Activated T-helper 9 cell treated with anti-CD3 and anti-CD28 coated beads, Interleukin-2, amount 50 U/mL, for 16 hours (primary cell): ENCODE data around the gene SCAMP4.

ENCODE experiments used
- DNase-seq: peaks from one replicate; pipeline ENCODE4 v3.0.0-alpha.2; 2020; ENCODE audit warnings: low read depth

Gene SCAMP4

DNA sequence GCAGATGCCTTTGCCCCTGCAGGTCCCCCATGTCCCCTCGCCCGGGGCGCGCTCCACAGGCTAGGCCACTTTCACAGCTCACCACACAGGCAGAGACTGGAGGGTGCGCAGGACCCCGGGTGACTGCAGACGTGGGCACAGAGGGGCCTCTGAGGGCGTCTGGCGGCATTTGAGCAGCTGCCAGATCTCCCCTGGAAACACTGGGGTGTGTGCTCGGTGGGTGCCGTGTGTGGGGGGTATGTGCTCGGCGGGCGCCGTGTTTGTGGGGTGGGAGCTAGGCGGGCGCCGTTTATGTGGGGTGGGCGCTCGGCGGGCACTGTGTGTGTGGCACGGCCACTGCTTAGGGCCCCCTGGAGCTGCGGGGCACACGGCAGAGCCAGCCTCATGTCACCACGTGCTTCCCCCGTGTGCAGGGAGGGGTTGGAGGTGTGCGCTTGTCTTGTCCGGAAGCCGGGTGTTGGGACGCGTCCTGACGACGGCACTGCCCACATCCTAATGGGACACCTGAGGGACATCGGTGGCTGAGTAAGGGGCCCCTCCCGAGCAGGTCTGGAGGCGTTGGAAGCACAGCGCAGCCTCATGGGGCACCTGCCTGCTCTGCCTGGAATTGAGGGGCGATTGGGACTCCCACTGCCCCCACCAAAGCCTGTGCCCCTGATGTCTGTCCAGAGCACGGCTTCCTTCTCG, 52.5 kb downstream of the SCAMP4 start:
- no peak for DNase-seq

DNA sequence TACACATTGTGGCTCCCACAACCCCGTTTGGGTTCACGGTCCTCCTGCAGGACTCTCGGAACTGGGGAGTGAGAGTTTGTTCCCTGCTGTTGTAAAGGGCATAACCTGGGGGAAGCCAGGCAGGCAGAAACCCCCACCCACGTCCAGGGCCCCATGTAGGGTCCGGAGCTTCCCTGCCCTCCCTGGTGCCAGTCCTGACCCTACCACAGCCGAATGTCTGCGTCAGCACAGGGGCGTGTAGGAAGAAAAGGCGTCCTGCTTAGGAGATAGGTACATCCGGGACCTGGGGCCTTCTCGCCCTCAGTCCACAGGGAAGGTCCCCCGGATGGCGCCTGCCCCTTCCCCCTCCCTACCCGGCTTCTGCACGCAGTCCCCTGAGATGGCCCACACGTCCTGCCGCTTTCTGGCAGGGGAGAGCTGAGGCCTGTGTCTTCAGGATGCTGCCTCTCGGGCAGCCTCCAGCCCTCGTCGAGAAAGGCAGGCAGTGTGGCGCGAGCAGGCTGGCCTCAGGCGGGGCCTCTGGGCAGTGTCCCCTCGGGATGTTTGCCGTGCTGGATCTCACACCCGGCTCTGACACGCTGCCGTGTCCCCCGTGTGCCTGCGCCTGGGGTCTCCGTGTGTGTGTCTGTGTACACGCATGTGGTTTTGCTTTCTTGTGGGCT, 54.9 kb downstream of the SCAMP4 start:
- no peak for DNase-seq

GRCh38 chr19:1961000-1961883, 56.0 kb downstream of the SCAMP4 start:
- no peak for DNase-seq

DNA sequence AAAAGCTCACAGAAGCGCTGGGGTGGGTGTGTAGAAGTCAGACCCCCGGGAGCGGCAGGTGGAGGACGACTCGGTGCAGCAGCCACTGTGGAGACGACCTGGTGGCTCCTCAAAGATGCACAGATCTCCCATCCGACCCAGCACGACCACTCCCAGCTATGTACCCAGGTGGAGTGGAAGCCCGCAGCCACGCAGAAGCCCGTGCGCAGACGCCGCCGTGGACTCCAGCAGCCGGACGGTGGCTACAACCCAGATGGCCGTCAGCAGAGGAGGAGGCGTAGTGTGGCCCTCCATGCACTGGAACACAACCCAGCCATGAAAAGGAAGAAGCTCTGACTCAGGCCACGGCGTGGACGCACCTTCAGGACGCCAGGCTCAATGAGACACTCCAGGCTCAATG, 57.5 kb downstream of the SCAMP4 start:
- DNase-seq, result no peak

- DNase-seq, result no peak
Measured at GRCh38 chr19:1967087-1967608, 61.9 kb downstream of the SCAMP4 start.

DNA sequence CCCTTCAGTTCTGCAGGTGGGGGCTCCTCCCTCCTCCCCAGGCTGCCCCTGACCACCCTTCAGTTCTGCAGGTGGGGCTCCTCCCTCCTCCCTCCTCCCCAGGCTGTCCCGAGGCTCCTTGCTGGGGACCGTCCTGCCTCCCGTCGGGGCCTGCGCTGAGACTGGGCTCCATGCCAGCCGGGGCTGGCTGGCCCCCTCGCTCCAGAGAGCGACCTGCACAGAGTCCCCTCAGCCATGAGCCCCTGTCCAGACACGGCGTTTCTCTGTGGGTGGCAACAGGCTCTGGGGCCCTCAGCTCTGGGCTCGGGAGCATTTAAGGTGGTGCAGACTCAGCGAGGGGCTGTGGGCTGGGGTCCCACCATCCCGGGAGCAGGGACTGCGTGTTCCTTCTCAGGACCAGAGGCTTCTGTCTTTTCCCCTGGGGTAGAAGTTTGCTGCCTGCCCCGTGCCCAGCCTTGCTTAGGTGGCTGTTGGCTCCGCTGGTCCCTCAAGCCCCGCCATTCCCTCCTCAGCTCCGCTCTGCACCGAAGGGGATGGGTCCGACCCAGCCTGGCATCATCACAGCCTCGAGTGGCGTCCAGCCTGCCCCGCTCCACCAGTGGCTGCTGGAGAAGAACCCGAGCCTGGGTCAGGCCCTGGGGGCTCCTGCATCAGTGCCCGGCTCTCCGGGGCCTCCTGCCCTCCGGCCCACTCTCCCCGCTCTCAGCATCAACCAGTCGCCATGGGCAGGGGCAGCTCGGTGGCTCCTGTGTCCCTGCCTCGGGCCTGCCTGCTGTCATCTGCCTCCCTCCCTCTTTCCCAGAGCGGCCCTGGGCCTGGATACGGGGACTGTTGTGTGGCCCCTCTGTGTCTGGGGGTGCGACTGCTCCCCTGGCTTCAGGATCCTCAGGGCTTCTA, 63.3 kb downstream of the SCAMP4 start:
- DNase-seq, result no peak

DNA sequence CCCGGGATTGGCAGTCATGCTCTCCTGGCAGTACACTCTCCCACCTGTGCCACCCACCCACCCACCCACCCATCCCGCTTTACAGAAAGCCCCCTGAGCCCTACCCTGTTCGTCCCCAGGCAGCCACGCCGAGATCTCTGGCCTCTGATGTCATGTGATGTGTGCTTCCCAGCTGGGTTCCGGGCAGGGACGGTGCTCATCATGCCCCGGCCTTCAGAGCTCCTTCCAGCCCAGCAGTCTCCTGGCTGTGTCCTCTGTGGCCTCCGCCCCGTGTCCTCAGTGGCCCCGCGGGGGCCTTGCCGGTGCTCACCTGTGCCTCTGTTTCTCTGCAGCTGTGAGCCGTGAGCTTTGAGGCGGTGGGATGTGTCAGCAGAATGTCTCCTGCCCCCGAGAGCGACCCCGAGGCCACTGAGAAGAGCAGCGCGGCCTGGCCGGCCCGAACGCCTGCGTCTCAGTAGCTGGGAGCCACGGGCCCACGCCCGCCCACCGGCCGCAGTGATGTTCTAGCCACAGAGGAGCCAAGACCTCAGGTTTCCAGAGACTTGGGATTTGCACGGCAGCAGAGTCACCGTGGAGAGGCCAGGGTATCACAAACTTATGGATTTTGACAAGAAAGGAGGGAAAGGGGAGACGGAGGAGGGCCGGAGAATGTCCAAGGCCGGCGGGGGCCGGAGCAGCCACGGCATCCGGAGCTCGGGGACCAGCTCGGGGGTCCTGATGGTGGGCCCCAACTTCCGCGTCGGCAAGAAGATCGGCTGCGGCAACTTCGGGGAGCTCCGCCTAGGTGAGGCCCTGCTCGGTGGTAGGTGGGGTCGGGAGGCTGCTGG, 64.2 kb downstream of the SCAMP4 start:
- DNase-seq, result no peak

GRCh38 chr19:1970003-1970805, 65.0 kb downstream of the SCAMP4 start:
- no peak for DNase-seq

DNA sequence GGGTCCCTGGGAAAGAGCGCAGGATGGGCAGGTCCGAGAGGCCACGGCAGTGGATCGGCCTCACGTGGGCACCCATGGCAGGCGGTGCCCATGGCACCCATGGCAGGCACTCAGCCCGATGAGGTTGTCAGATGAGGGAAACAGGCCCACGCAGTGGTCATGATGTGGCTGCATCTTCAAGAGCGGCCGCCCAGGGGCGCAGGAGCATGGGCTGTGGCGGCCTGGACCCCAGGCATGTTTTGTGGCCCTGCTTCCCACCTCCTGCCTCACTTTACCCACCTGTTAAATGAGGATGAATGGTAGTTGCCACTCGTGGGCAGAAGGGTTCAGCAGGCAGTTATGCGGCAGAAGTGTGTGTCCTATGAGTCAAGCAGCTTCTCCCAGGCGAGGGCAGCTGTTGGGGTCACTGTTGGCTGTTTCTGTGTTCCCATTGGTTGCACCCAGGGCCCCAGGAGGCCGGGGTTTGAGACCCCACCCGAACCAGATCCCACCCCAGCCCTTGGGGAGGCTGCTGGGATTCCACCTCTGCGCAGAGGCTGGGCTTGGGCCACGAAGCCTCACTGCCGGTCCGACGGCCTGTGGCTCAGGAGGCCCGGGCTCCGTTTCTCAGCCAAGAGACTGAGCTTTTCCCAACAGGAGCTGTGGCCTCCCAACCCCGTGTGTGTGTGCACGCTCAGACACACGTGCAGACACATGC, 65.8 kb downstream of the SCAMP4 start:
- DNase-seq, result no peak

DNA sequence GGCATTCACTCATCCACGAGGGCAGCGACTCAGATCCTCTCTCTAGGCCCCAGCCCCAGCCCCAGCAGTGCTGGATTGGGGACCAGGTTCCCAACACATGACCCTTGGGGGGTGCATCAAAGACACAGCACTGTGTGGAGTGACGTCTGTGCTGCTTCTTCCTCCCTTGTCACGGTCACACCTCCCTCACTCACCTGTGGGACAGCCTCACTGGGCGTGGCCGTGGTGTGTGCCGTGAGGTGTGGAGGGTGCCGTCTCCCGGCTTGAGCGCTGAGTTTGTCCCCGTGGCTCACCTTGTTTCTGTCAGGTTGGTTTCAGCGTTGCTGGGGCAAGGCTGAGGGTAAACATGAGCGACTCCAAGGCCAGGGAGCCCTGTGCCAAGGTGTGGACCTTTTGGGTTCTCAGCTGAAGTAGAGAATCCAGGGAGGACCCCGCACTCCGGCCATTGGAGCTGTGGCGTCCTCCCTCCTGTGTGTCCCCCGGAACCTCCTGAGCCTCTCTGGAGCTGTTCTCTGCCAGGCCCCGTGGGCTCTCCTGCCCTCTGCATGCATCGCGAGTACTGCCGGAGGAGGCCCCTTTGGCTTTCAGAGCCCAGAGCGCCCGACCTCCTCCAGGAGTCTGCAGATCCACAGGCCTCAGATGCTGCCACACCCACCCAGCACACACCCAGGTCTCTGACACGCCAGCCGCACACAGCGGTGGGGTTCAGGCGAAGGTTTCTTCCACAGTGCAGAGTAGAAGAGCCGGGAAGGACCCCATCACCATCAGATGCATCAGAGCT, 69.4 kb downstream of the SCAMP4 start:
- DNase-seq, result no peak

GRCh38 chr19:1975162-1975480, 69.9 kb downstream of the SCAMP4 start:
- no peak for DNase-seq
